H1 (cell line): ENCODE measurements around the gene COL4A2. TPM values are rescaled to one million over a fixed set of nuclear protein-coding genes. Genes with fewer than 3 reads are reported as not detected.

ENCODE experiments used
- CHD7 ChIP-seq: fragments of 300-600 bp; sonication (generic); IDR thresholded peaks from 2 replicates; pipeline ENCODE4 v1.7.1; 2012; ENCODE audit warnings: low read length, moderate library complexity, mild to moderate bottlenecking, inconsistent platforms; ENCODE audit not compliant: insufficient replicate concordance
- EP300 ChIP-seq, 2 experiments: IDR thresholded peaks; 1 replicate in 1 of 2; 2 replicates in 1 of 2; pipeline ENCODE4 v1.6.1; 2011 to 2012; ENCODE audit warnings: low read depth in 2 of 2, low read length in 2 of 2, mild to moderate bottlenecking in 2 of 2, borderline replicate concordance in 1 of 2, inconsistent platforms in 1 of 2, moderate library complexity in 1 of 2
- EZH2 ChIP-seq: fragments of 200-600 bp; sonication (generic); IDR thresholded peaks from 2 replicates; pipeline ENCODE4 v1.7.1; 2012; ENCODE audit warnings: low read depth, mild to moderate bottlenecking, moderate library complexity, low read length, inconsistent platforms; ENCODE audit not compliant: severe bottlenecking
- GTF2F1 ChIP-seq: IDR thresholded peaks from 2 replicates; pipeline ENCODE4 v1.6.1; 2012; ENCODE audit warnings: low read depth, low read length, improper control_type of control experiment, borderline replicate concordance
- SIRT6 ChIP-seq: IDR thresholded peaks from one replicate; pipeline ENCODE4 v1.7.1; 2012; ENCODE audit warnings: low read length, inconsistent platforms
- polyA plus RNA-seq, 7 experiments: library from polyadenylated mRNA; depleted of rRNA in 3 of 7; stranded (reverse) in 5 of 7; unstranded in 2 of 7; fragments of >200 nt in 5 of 7; fragments of 200-250 nt in 2 of 7; gene quantifications; 1 replicate in 5 of 7; 2 replicates in 1 of 7; 4 replicates in 1 of 7; pipeline versions ENCODE4 v1.2.1 to v1.2.3, GENCODE V29; 2011 to 2013; ENCODE audit warnings: missing spikeins in 2 of 7, mixed read lengths in 2 of 7
- total RNA-seq: library from RNA; stranded (reverse); fragmentation: NEBNext Ultra II Directional; extraction: Animal tissue kit (Norgen Biotek cat#: 25700); gene quantifications from 2 replicates; pipeline ENCODE4 v1.2.1, GENCODE V29; 2021

COL4A2 gene
- total and polyA plus RNA-seq, 2 of the 8 experiments (the other 6 are each of a cell fraction or from before 2014, with no cell fraction given): 80.4 to 87.3 TPM

- TF ChIP-seq EZH2 (no peak), GTF2F1 (no peak), SIRT6 (no peak), CHD7 (no peak), EP300 (IDR thresholded peaks at IDR 0.05; ENCODE audit: borderline replicate concordance in 1 of 2, low read depth in 2 of 2, low read length in 2 of 2) (no peak)
- TF ChIP-seq, all 59 proteins: peak for 0
Measured at GRCh38 chr13:110348309-110349105, 41.4 kb downstream of the COL4A2 start (continued).
